SIG-M5 (cell line): ENCODE data around the gene CAPZB.

Experiments used
- DNase-seq: peaks from one replicate; lab custom pipeline; 2025; lab: John Stamatoyannopoulos, UW

The CAPZB gene

DNA sequence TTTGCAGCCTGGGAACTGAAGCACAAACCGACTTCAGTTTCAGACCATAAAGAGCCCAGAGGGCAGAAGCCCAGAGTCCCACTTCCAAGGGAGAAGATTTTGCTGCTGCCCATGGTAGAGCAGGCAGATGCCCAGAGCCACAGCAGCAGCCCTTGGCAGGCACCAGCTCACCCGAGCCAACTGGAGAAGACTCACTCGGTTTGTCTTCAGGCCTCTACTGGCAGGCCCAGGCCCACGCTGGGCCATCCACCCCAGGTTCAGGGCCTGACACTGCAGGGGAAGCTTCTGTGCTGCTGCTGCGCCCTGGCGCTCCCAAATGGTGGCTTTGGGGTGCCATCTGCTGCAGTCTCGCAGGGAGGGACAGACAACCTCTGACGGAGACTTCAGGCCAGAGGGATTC lies 139.9 kb downstream of the CAPZB start:
- no peak for DNase-seq

DNA sequence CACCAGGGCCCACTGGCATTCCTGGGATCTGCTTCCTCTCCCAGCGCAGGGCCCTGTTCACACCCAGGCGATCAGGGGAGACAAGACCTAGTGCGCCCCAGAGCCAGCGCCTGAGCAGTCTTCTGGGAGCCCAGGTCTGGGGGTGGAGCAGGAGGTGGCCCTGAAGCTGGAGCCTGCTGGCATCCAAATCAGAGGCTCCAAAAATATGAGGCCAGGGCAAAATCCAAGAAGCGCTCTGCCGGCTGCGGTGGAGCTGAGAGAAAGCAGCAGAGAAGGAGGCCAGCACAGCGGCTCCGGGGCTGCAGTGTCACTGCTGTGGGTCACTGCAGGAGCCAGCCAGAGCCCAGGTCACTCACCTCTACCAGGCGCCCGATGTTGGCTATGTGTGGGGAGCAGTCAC lies 140.5 kb downstream of the CAPZB start:
- DNase-seq, result no peak

DNA sequence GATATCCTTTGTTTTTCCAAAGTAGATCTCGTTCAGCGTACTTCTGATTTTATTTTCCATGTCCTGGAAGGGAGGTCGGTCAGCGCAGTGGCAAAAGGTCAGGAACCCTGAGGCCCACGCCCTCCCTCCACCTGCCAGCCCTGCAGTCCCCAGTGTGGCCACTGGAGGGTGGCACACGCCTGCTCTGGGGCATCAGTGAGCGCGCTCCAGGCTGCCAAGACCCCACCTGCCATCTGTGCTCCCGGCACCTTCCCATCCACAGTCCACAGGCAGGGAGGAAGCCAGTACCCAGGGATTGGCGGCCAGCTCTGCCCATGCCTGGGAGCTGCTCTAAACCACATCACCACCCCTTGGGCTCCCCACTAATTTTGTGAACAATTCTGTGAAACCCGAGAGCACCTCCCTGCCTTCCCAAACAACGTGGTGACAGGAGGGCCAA lies 140.9 kb downstream of the CAPZB start:
- DNase-seq, result no peak

DNA sequence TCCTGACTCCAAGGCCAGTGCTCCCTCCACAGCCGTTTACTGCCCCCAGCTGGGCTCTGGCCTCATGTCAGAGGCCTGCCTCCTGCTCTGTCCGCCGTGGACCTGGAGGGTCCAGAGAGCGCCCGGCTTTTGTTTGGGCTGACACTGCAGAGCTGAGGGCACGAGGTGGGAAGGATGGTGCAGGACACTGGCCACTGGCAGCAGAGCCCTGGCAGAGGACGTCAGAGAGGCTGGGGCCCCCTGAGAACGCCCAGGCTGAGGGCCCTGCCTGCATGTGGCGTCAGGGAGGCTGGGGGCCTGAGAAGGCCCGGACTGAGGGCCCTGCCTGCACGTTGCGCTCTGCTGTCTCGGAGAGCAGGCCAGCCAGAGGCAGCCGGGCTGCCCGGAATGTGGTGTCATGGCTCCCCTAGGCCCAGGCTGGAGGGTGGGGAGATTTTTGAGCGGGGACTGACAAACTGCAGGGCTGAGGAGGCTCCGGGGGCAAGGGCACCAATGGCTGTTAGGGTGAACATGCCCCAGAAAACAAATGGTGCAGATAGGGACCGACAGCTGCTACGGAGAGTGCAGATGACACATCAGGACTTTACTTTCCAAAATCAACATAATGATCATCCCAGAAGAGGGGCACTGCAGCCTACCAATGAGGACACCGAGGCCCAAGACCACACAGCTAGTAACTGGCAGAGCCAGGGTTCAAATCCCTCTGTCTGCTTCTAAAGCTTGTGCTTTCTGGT lies 141.6 kb downstream of the CAPZB start:
- DNase-seq, result no peak

DNA sequence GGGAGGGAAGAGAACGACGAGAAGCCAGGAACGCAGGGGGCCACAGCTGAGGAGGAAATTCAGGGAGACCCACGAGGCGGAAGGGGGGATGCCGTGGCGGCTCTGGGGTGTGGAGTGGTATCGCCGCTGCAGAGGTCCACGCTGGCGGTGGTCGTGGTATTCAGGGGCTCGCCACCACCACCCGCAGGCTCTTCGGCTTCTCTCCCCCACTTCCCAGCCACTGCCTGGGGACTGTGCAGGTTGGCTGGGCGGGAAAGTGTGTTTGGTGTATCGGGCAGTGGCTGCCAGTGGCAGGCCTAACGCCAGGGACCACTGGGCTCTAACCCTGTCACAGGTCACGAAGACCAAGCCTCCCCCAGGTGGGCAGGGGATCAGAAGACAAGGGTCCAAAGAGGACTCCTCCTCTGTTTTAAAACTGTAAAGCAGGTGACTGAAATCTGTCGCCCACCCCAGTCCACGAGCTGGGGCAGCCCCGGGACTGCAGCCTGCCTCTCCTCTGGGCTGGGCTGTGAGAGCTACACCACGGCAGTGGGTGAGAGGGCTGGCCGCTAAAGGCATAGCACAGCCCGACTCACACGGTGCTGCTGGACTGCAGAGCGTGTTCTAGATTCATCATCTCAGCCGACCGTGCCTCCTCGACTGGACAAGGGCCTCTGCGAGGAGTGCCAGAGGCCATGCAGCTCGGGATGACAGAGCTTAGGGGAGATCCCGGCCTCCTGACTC lies 142.3 kb downstream of the CAPZB start:
- no peak for DNase-seq

DNA sequence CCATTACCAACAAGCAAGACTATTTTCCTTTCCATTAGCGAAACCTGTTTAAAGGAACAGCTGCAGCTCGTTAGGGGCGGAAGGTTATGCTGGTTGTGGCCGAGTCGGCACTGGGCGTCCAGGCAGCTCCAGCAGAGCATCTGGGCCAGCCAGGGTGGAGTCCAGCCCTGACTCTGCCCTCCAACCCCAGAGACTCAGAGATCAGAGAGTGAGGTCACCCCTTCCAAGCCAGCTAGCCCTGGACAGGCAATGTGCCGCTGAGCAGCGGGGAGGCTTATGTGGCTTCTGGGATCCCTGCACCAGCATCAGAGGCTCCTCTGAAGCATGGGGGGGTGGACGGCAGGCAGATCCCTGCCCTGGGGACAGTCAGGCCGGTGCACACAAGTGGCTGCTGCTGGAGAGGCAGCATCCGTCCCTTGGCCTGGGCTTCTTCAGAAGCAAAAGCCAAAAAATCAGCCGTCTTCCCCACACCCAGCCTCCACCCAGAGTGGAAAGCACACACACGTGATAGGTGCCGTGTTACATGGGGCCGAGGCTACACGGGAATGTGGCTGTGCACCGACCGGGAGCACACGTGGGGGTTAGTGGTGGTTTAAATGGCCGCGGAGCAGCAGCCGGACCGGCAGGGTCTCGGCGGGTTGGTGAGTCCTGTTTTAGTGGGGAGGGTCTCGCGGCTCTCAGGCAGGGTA lies 143.1 kb downstream of the CAPZB start:
- no peak for DNase-seq

DNA sequence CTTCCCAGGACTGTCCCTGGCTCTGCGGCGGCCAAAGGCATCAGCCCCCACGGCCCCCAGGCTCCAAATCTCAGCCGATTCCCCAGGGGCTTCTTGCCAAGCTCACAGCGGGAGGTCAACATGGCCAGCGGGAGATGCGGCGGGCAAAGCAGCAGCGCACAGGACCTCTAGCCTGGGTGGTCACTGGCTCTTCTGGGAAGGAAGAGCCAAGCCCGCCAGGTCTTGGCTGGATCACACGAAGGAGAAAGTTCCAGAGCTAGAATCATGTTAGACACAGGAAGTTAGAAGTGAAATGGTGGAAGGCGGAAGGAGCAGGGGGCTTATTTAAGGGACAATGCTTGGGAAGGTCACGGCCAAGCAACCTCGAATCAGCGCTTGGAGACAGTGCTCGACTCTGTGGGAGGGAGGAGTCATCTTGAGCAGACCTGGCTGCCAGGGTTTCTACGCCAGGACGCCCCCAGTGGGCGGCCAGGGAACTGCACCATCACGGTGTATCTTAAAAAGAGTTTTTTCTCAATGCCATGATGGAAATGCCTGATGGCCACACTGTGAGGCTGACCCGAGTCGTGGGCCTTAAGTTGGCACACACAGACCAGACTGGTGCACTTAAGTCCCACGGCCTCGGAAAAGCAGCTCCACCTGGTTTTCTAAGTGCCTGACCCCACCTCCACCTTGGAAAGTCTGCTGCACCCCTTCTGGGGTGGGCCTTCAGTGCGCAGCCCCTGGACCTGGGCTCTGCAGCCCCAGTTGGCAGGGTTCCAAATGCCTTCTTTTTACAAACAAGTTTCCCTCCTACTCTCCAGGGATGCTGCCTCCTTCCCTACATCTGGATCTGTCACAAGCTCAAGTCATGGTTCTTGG lies 143.9 kb downstream of the CAPZB start:
- DNase-seq, result no peak

DNA sequence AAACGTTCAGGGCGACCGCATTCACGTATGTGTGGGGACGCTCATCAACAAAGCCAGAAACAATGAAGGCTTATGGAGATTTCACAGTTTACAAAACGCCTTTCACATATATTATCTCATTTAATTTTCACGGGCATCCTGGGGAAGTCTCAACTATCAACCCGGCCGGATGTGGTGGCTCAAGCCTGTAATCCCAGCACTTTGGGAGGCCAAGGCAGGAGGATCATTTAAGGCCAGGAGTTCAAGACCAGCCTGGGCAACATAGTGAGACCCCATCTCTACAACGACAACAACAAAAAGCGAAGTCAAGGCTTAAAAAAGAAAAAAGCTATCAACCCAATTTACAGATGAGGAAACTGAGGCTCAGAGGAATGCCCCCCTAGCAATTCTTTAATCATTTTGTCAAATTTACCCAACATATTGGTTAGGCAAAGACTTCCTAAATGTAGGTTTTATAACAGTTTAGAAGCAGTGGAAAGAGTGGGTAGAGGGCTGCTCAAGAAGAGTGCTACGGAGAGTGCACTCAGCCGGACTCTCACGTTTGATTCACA lies 144.9 kb downstream of the CAPZB start:
- no peak for DNase-seq

DNA sequence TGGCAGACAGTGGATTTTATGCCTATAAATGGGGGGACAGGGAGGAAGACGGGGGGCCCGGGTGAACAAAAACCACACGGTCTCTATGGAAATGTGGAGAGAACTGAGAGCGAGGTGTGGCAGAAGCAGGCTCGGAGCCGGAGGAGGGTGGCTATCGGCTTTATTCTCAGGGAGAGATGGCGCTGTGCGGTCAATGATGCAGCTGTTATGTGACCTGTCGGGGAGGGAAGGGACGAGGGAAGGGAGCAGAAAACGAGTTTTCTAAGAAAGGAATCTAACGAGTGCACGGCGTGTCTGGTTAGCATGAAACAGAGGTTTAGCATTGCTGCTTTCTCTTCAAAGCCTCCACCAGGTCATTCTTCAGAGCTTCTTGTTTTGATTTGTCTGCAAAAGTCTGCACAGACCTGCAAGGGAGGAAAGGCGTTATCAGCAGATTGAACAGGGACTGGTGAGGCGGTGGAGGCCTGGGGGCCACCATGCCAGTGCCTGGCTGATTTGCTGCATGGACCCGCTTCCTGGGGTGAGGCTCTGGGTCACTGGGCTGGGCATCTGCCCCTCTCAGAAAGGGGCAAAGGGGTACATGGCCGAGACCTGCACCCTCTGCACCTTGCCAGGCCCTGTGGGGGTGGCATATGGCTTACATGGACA lies 146.0 kb downstream of the CAPZB start:
- no peak for DNase-seq

DNA sequence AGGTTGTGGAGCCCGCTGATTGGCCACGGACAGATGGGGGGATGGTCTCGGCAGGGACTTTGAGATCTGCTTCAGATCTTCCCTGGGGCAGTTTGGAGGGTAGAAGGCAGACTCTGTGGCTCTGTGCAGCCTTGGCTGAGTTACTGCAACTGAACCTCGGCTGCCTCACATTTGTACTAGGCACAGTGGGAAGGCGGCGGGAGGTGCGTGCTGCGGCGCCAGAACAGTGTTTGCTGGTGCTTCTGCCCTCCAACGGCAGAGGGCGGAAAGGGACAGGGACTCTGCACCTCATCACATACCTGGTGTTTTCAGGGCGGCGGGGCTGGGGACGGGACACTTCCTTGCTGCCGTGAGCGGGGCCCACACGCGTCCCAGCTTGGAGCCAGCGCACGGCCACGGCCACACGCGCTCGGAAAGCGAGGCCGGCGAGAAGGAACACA lies 147.0 kb downstream of the CAPZB start:
- DNase-seq, result no peak

DNA sequence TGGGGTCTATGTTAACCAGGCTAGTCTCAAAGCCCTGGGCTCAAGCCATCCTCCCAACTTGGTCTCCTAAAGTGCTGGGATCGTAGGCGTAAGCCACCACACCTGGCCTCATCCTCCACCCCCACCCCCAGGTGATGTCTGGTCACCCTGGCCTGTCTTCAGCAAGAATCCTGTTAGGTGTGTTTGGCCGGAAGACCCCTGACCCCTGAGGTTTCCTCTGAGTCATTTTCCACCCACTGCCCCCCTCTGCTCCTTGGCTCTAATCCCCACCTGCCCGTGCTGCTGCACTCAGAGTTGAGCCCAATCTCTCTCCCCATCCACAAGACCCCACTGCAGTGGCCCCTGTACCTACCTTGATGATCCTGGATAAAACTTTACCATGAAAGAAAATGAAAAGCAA lies 148.1 kb downstream of the CAPZB start:
- DNase-seq, result no peak

DNA sequence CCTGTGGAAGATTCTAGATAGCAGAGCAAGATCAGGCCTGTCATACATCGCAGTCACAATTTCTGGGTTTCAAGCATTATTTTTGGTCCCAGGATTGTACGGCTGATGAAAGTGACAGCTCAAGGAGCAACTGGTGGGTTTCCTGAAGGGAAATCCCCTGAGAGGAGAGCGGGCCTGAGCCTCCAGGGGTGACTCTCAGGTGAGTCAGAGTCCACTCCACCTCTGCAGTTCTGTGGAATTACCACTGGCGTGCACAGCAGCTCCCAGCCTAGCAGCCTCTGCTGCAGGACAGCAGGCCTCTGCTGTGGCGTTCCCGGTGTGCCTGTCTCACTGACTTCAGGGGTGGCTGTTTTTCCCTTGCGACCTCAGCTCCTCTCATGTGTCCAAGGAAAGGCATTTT lies 148.8 kb downstream of the CAPZB start:
- no peak for DNase-seq

DNA sequence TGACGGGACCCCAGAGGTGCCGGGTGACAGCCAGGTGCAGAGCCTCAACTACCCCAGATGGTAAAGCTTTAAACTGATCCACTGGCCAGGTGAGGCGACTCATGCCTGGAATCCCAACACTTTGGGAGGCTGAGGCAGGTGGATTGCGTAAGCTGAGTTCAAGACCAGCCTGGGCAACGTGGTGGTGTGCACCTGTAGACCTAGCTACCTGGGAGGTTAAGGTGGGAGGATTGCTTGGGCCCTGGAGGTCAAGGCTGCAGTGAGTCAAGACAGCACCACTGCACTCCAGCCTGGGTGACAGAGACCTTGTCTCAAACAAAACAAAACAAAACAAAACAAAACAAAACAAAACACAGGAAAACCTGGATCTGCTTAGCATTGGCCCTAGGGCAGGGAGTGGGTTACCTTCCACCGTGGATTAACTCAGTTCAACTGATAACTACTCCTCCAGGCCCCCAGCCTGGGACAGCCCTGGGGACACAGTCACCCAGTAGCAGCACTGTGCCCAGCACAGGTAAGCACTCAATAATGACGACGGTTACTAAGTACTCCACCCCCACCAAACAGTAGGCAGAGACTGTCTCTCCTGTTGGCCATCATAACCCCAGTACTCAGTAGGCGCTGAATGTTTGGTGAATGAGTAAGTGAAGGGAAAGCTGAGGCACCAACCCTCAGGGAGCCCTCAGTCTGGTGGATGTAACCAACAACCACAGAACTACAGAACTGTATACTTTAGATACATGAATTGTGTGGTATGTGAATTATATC lies 151.6 kb downstream of the CAPZB start:
- DNase-seq, result no peak

DNA sequence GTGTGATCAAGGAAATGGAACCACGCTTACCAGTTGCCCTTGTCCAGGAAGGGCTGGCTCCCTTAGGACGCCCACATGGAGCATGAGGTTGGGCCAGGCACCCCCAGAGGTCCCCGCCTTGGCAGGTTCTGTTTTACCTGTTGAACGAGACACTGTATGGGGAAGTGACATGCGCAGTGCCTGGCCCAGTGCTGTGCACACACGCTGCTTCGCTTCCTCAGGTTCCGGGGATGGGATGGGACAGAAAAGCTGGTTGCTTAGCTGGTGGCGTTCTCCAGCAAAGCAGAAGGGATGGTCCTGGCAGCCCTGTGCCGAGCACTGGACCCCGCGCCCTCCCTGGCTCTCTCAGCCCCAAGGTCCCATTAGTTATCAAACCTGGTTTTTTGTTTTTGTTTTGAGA lies 152.5 kb downstream of the CAPZB start:
- no peak for DNase-seq

DNA sequence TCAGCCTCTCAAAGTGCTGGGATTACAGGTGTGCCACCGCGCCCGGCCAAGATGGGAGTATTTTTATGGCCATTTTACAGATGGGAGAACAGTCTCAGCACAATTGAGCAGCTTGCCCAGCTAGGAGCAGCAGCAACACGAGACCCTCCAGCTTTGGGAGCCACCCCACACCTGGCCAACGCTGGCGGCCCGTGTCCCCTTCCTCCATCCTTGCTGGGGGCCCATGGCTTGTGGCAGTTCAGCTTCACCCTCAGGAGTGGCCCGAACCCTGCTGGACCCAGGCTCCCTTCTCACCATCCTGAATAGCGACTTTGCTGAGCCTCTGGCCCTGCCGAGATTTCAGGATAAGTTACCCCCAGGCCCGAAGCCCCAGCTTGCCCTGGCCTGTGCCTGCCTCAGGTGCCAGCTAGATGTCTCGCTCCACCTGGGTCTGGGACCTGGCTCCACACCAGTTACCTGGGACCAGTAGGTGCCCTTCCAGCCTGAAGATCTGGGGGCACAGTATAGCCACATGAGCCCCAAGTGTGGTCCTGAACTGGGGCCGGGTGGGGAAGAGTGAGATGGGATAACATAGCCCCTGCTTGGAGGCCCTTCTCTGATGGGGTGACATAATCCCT lies 154.0 kb downstream of the CAPZB start:
- DNase-seq, result no peak

DNA sequence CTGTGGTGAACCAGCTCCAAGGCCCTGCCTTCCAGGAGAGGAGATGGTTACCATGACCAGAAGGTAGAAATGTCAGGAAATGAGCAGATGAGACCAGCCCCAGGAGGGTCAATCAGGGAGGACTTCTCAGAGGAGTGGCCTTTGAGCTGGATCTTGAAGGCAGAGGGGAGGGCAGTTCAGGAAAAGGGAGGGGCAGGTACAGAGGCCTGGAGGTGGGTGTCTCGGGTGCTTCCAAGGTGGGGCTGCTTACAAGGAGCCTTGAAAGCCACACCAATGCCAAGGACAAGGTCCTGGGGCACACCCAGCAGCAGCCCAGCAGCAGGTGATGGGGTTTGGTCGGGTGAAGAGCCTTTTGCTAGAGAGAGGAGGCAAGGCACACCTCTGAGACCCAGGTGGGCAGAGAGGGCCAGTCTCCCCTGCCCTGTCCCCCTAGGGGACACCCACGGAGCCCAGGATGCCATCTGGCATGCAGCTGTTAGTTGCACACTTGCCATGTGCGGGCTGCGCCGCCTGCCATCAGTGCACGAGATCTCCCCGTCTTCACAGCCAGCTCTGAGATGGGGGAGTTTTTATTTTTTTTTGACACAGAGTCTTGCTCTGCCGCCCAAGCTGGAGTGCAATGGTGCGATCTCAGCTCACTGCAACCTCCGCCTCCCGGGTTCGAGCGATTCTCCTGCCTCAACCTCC lies 154.7 kb downstream of the CAPZB start:
- DNase-seq, result no peak

DNA sequence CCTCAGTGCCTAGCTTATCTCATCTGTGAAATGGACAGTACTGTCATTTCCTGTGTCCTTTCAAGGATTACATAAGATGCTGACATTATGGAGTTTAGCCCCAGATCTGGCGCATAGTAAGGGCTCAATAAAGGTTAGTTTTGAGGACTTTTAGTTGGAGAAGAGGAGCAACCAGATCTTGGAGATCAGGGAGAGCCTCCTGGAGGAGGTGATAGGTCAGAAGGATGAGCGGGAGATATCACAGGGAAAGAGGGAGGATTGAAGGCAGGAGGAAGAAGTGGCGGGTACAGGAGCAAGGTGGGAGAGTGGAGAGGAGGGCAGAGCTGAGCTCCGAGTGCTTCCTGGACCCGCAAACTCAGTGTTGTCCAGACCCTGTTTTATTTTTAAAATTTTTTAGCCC lies 155.7 kb downstream of the CAPZB start:
- no peak for DNase-seq

DNA sequence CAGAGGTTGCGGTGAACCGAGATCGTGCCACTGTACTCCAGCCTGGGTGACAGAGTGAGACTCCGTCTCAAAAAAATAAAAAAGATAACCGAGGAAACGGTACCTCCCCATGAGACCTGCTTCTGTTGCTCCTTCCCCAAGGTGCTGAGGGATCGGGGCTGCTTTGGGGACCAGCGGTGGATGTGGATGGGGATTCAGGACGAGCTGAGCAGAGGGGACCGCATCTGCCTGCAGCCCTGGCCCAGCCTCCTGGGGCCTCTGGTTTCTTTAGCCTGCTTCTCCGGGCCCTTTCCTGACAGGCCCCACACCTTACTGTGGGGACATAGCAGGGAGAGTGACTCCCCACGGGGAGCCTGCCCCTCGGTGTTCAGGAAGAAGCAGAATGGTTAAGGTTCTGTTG lies 156.2 kb downstream of the CAPZB start:
- DNase-seq, result no peak

DNA sequence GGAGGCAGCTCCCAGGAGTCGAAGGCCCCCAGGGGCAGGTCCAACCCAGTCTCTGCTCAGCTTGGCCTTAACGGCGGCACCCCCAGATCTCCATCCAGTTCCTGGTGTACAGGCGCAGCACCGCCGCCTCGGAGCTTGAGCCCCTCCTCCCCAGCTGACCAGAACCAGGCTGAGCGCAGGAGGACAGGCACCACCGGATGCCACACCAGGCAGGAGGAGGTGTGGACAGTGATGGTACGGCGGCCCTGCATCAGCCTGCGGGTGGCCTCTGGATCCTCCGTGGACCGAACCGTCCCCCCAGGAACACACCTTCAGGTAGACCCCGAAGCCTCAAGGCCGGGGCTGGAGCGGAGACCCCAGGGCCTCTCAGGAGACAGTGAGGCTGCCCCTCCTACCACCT lies 156.9 kb downstream of the CAPZB start:
- DNase-seq, result no peak

DNA sequence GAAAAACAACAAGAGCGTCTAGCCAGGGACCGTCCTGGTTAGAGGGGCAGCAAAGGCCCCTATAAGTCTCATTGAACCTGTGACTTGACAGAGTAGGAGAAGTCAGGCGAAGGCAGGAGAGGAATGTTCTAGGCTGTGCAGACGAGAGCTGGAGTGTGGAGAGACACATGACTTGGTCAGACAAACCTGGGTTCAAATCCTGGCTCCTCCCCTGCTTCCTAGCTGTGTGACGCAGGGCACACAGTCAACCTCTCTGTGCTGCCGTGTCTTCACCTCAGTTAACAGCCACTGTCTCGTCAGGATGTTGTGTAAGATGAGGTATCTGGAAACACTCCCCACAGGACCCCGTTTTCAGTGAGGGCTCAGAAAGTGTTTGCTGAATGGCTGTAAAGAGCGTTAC lies 157.6 kb downstream of the CAPZB start:
- DNase-seq, result no peak
